Measurements from ENCODE around the gene CD69. TPM values are rescaled to one million over a fixed set of nuclear protein-coding genes. Genes with fewer than 3 reads are reported as not detected.

CD69 gene
- polyA plus RNA-seq, 1 donor from 2014 or later, result 0.72 TPM

DNA sequence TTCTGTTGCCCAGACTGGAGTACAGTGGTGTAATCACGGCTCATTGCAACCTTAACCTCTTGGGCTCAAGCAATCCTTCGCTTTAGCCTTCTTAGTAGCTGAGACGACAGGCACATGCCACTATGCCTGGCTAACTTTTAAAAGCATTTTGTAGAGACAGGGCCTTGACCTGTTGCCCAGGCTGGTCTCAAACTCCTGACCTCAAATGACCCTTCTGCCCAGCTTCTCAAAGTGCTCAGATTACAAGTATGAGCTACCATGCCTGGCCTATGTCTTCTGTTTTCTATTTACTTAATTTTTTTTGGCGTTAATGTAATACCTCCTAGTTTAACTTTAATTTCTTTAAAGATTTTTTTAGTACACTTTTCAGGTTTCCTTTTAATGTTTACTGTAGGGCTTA is 46.0 kb upstream of the CD69 start:
- no peaks in the 10 kb centered on the region for H3K27me3 ChIP-seq (ENCODE audit: insufficient read depth, low read depth, low read length)
- no peak overlapping the region for H3K4me2 ChIP-seq (ENCODE audit: low read length)
- H3K9me3 ChIP-seq (ENCODE audit: low read length), result no peaks in the 10 kb centered on the region
- TF ChIP-seq, protein P1, sequence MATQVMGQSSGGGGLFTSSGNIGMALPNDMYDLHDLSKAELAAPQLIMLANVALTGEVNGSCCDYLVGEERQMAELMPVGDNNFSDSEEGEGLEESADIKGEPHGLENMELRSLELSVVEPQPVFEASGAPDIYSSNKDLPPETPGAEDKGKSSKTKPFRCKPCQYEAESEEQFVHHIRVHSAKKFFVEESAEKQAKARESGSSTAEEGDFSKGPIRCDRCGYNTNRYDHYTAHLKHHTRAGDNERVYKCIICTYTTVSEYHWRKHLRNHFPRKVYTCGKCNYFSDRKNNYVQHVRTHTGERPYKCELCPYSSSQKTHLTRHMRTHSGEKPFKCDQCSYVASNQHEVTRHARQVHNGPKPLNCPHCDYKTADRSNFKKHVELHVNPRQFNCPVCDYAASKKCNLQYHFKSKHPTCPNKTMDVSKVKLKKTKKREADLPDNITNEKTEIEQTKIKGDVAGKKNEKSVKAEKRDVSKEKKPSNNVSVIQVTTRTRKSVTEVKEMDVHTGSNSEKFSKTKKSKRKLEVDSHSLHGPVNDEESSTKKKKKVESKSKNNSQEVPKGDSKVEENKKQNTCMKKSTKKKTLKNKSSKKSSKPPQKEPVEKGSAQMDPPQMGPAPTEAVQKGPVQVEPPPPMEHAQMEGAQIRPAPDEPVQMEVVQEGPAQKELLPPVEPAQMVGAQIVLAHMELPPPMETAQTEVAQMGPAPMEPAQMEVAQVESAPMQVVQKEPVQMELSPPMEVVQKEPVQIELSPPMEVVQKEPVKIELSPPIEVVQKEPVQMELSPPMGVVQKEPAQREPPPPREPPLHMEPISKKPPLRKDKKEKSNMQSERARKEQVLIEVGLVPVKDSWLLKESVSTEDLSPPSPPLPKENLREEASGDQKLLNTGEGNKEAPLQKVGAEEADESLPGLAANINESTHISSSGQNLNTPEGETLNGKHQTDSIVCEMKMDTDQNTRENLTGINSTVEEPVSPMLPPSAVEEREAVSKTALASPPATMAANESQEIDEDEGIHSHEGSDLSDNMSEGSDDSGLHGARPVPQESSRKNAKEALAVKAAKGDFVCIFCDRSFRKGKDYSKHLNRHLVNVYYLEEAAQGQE (IDR thresholded peaks at IDR 0.05; ENCODE audit: borderline replicate concordance), result no peak
- no peak for TF ChIP-seq RAD21 (conservative IDR thresholded peaks at IDR 0.05)
- no peak for TF ChIP-seq MXI1 (conservative IDR thresholded peaks at IDR 0.05; ENCODE audit: poor library complexity, severe bottlenecking)
- no peak for TF ChIP-seq POLR2AphosphoS5 (IDR thresholded peaks at IDR 0.05)
- TF ChIP-seq, protein P2, sequence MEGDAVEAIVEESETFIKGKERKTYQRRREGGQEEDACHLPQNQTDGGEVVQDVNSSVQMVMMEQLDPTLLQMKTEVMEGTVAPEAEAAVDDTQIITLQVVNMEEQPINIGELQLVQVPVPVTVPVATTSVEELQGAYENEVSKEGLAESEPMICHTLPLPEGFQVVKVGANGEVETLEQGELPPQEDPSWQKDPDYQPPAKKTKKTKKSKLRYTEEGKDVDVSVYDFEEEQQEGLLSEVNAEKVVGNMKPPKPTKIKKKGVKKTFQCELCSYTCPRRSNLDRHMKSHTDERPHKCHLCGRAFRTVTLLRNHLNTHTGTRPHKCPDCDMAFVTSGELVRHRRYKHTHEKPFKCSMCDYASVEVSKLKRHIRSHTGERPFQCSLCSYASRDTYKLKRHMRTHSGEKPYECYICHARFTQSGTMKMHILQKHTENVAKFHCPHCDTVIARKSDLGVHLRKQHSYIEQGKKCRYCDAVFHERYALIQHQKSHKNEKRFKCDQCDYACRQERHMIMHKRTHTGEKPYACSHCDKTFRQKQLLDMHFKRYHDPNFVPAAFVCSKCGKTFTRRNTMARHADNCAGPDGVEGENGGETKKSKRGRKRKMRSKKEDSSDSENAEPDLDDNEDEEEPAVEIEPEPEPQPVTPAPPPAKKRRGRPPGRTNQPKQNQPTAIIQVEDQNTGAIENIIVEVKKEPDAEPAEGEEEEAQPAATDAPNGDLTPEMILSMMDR (IDR thresholded peaks at IDR 0.05; ENCODE audit: poor library complexity, severe bottlenecking), result no peak
- TF ChIP-seq TAF1 (IDR thresholded peaks at IDR 0.05; ENCODE audit: low read depth), result no peak
- no peak for TF ChIP-seq EZH2 (IDR thresholded peaks at IDR 0.05; ENCODE audit: borderline replicate concordance, insufficient read depth, low read length, poor library complexity, severe bottlenecking)
- no peak for TF ChIP-seq EP300 (conservative IDR thresholded peaks at IDR 0.05; ENCODE audit: poor library complexity, severe bottlenecking)
- no peak for TF ChIP-seq SMC3 (conservative IDR thresholded peaks at IDR 0.05; ENCODE audit: poor library complexity)
- H3K9me2 ChIP-seq (ENCODE audit: insufficient read depth, low read length), result no peaks in the 10 kb centered on the region
- H3K79me2 ChIP-seq (replicated peaks; ENCODE audit: insufficient read depth, low read length), result no peaks in the 10 kb centered on the region
- no peaks in the 10 kb centered on the region for H4K20me1 ChIP-seq (ENCODE audit: insufficient read depth)
- H3K27ac ChIP-seq (ENCODE audit: low read length), result no peak overlapping the region
- H2AFZ ChIP-seq (ENCODE audit: low read depth, low read length), result no peak overlapping the region
- no peaks in the 10 kb centered on the region for H3K36me3 ChIP-seq (ENCODE audit: insufficient read depth, low read length)
- H3K9ac ChIP-seq (ENCODE audit: low read length), result no peak overlapping the region
- no peaks in the 10 kb centered on the region for H3F3A ChIP-seq (ENCODE audit: insufficient read depth, low read length, poor library complexity, severe bottlenecking)
- H3K4me3 ChIP-seq (ENCODE audit: low read length), result no peak overlapping the region

DNA sequence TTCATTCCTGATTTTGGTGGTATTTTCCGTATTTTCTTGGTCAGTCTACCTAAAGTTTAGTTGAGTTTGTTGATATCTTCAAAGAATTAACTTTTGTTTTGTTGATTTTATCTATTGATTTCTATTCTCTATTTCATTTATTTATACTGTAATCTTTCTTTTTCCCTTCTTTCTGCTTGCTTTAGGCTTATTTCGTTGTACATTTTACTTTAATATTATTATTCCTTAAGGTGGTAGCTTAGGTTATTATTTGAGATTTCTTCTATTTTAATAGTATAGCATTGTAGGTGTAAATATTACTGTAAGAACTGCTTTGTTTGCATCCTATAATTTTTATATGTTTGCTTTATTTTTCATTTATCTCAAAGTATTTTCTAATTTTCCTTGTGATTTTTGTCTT is 45.2 kb upstream of the CD69 start:
- Histone ChIP-seq H3K9me3 (ENCODE audit: low read length) (no peaks in the 10 kb centered on the region), H3K4me3 (ENCODE audit: low read length) (no peak overlapping the region), H3F3A (ENCODE audit: insufficient read depth, low read length, poor library complexity, severe bottlenecking) (no peaks in the 10 kb centered on the region), H3K79me2 (replicated peaks; ENCODE audit: insufficient read depth, low read length) (no peaks in the 10 kb centered on the region), H3K36me3 (ENCODE audit: insufficient read depth, low read length) (no peaks in the 10 kb centered on the region), H3K27ac (ENCODE audit: low read length) (no peak overlapping the region), H3K27me3 (ENCODE audit: insufficient read depth, low read depth, low read length) (no peaks in the 10 kb centered on the region), H3K4me2 (ENCODE audit: low read length) (no peak overlapping the region), H3K9ac (ENCODE audit: low read length) (no peak overlapping the region), H2AFZ (ENCODE audit: low read depth, low read length) (no peak overlapping the region), H3K9me2 (ENCODE audit: insufficient read depth, low read length) (no peaks in the 10 kb centered on the region), H4K20me1 (ENCODE audit: insufficient read depth) (no peaks in the 10 kb centered on the region)
- TF ChIP-seq EP300 (conservative IDR thresholded peaks at IDR 0.05; ENCODE audit: poor library complexity, severe bottlenecking) (no peak), RAD21 (conservative IDR thresholded peaks at IDR 0.05) (no peak), TAF1 (IDR thresholded peaks at IDR 0.05; ENCODE audit: low read depth) (no peak), POLR2AphosphoS5 (IDR thresholded peaks at IDR 0.05) (no peak), EZH2 (IDR thresholded peaks at IDR 0.05; ENCODE audit: borderline replicate concordance, insufficient read depth, low read length, poor library complexity, severe bottlenecking) (no peak), SMC3 (conservative IDR thresholded peaks at IDR 0.05; ENCODE audit: poor library complexity) (no peak), MXI1 (conservative IDR thresholded peaks at IDR 0.05; ENCODE audit: poor library complexity, severe bottlenecking) (no peak)
- TF ChIP-seq, protein P1 (IDR thresholded peaks at IDR 0.05; ENCODE audit: borderline replicate concordance), result no peak
- TF ChIP-seq, protein P2 (IDR thresholded peaks at IDR 0.05; ENCODE audit: poor library complexity, severe bottlenecking), result no peak

All from neural cell (in vitro differentiated cells).